ENCODE measurements around the gene WTAP.
"Not testable (repeated sequence)": the region's sequence is repeated elsewhere in the genome, so short reads cannot be mapped to it uniquely, and the experiment has no call there.

Gene WTAP

GRCh38 chr6:159715605-159716004 lies 11.7 kb upstream of the WTAP start:
- no peak overlapping the region for H3K9ac ChIP-seq
- 0 out of 2 replicates have a peak overlapping the region, but pooled peaks have one; percentile 8 for H3K4me2 ChIP-seq
- 0 out of 2 replicates have a peak, but pooled peaks cover 3% of the 10 kb centered on the region for H3K36me3 ChIP-seq
- peaks cover 21% of the 10 kb centered on the region for H3K4me1 ChIP-seq
- H4K20me1 ChIP-seq = no peaks in the 10 kb centered on the region
- no peak for TF ChIP-seq Cebpa-rat (IDR thresholded peaks at IDR 0.05)
- no peak overlapping the region for H3K4me3 ChIP-seq
- peaks cover under 1% of the 10 kb centered on the region; the same call in 1 of the 2 replicates for H3K9me3 ChIP-seq
- H3K27ac ChIP-seq = no peak overlapping the region
- H3K27me3 ChIP-seq = no peaks in the 10 kb centered on the region

- no peak overlapping the region for H3K4me2 ChIP-seq
- TF ChIP-seq Cebpa-rat (IDR thresholded peaks at IDR 0.05) = no peak
These were observed 10.8 kb upstream of the WTAP start for GRCh38 chr6:159716247-159717096.

GRCh38 chr6:159718634-159719033 lies 8.7 kb upstream of the WTAP start:
- peaks cover 25% of the 10 kb centered on the region for H3K36me3 ChIP-seq
- H3K27me3 ChIP-seq = no peaks in the 10 kb centered on the region
- H4K20me1 ChIP-seq = no peaks in the 10 kb centered on the region
- H3K9me3 ChIP-seq = peaks cover 13% of the 10 kb centered on the region
- H3K27ac ChIP-seq = no peak overlapping the region
- H3K9ac ChIP-seq = no peak overlapping the region
- H3K4me2 ChIP-seq = no peak overlapping the region
- H3K4me3 ChIP-seq = no peak overlapping the region
- H3K4me1 ChIP-seq = peaks cover 21% of the 10 kb centered on the region
- no peak for TF ChIP-seq Cebpa-rat (IDR thresholded peaks at IDR 0.05)

More at GRCh38 chr6:159716247-159717096, 10.8 kb upstream of the WTAP start:
- H4K20me1 ChIP-seq = no peaks in the 10 kb centered on the region
- no peaks in the 10 kb centered on the region for H3K9me3 ChIP-seq
- no peak overlapping the region for H3K4me3 ChIP-seq
- no peak overlapping the region for H3K27ac ChIP-seq
- H3K36me3 ChIP-seq = 0 out of 2 replicates have a peak, but pooled peaks cover 3% of the 10 kb centered on the region
- no peak overlapping the region for H3K9ac ChIP-seq
- peaks cover 21% of the 10 kb centered on the region for H3K4me1 ChIP-seq
- no peaks in the 10 kb centered on the region for H3K27me3 ChIP-seq

GRCh38 chr6:159719287-159719686 lies 8.0 kb upstream of the WTAP start:
- Histone ChIP-seq H4K20me1 (no peaks in the 10 kb centered on the region), H3K27me3 (no peaks in the 10 kb centered on the region), H3K27ac (no peak overlapping the region), H3K36me3 (peaks cover 31% of the 10 kb centered on the region), H3K4me3 (no peak overlapping the region), H3K4me1 (peaks cover 21% of the 10 kb centered on the region), H3K4me2 (no peak overlapping the region), H3K9me3 (peaks cover 16% of the 10 kb centered on the region), H3K9ac (no peak overlapping the region)
- TF ChIP-seq Cebpa-rat (IDR thresholded peaks at IDR 0.05) = no peak

GRCh38 chr6:159720708-159721107 lies 6.6 kb upstream of the WTAP start:
- Histone ChIP-seq H3K4me2 (no peak overlapping the region), H4K20me1 (no peaks in the 10 kb centered on the region), H3K4me1 (peaks cover 23% of the 10 kb centered on the region), H3K9ac (no peak overlapping the region), H3K36me3 (peaks cover 32% of the 10 kb centered on the region), H3K4me3 (no peak overlapping the region), H3K27ac (no peak overlapping the region), H3K27me3 (no peaks in the 10 kb centered on the region), H3K9me3 (peaks cover 16% of the 10 kb centered on the region)
- TF ChIP-seq Cebpa-rat (IDR thresholded peaks at IDR 0.05) = no peak

GRCh38 chr6:159721981-159722380 lies 5.3 kb upstream of the WTAP start:
- not testable (repeated sequence) for H3K27ac ChIP-seq, H3K4me2 ChIP-seq, H3K27me3 ChIP-seq, H3K4me3 ChIP-seq, H3K9ac ChIP-seq, H4K20me1 ChIP-seq
- peaks cover 26% of the 10 kb centered on the region for H3K4me1 ChIP-seq
- H3K36me3 ChIP-seq = peaks cover 32% of the 10 kb centered on the region
- H3K9me3 ChIP-seq = peaks cover 16% of the 10 kb centered on the region

GRCh38 chr6:159722655-159723054 lies 4.7 kb upstream of the WTAP start:
- Histone ChIP-seq H3K27me3 (no peaks in the 10 kb centered on the region), H3K27ac (no peak overlapping the region), H3K9me3 (peaks cover 16% of the 10 kb centered on the region), H3K9ac (no peak overlapping the region), H3K4me2 (no peak overlapping the region), H3K4me1 (peaks cover 26% of the 10 kb centered on the region), H3K4me3 (no peak overlapping the region), H3K36me3 (peaks cover 32% of the 10 kb centered on the region), H4K20me1 (peaks cover 1% of the 10 kb centered on the region)
- no peak for TF ChIP-seq Cebpa-rat (IDR thresholded peaks at IDR 0.05)

- Histone ChIP-seq H3K27me3 (no peaks in the 10 kb centered on the region), H3K27ac (no peak overlapping the region), H3K36me3 (peaks cover 32% of the 10 kb centered on the region), H3K4me2 (no peak overlapping the region), H3K4me3 (no peak overlapping the region), H3K9me3 (peaks cover 16% of the 10 kb centered on the region), H4K20me1 (peaks cover 7% of the 10 kb centered on the region), H3K9ac (no peak overlapping the region), H3K4me1 (peaks cover 26% of the 10 kb centered on the region)
- TF ChIP-seq Cebpa-rat (IDR thresholded peaks at IDR 0.05) = no peak
These were observed 4.0 kb upstream of the WTAP start for GRCh38 chr6:159723259-159723658.

- Histone ChIP-seq H3K9me3 (peaks cover 16% of the 10 kb centered on the region), H4K20me1 (peaks cover 22% of the 10 kb centered on the region), H3K27me3 (no peaks in the 10 kb centered on the region), H3K4me1 (peaks cover 26% of the 10 kb centered on the region), H3K27ac (no peak overlapping the region), H3K4me2 (peak overlapping the region; percentile 87), H3K9ac (no peak overlapping the region), H3K4me3 (no peak overlapping the region), H3K36me3 (peaks cover 32% of the 10 kb centered on the region)
- no peak for TF ChIP-seq Cebpa-rat (IDR thresholded peaks at IDR 0.05)
These were observed 2.5 kb upstream of the WTAP start for GRCh38 chr6:159724778-159725177.

GRCh38 chr6:159725208-159725607 lies 2.1 kb upstream of the WTAP start:
- H3K4me2 ChIP-seq = peak overlapping the region; percentile 87
- H3K4me3 ChIP-seq = not testable (repeated sequence)

More at GRCh38 chr6:159725208-159725607, 2.1 kb upstream of the WTAP start:
- Histone ChIP-seq H3K4me1 (peaks cover 30% of the 10 kb centered on the region), H3K36me3 (peaks cover 32% of the 10 kb centered on the region), H3K9me3 (peaks cover 16% of the 10 kb centered on the region), H4K20me1 (peaks cover 27% of the 10 kb centered on the region)
- H3K27me3 ChIP-seq, H3K9ac ChIP-seq, H3K27ac ChIP-seq: not testable (repeated sequence)

All from BLaER1 (cell line).